HFFc6 (cell line): Measurements from ENCODE around the gene FYN. TPM values are rescaled to one million over a fixed set of nuclear protein-coding genes. Genes with fewer than 3 reads are reported as not detected.

Experiments
- DNase-seq: peaks from one replicate; pipeline ENCODE4 v3.0.0-alpha.2; 2018
- H3K27ac Mint-ChIP-seq: 2 replicates; pipeline ENCODE4 v1.8.0; 2020; ENCODE audit warnings: mild to moderate bottlenecking, mixed read lengths
- H3K27me3 Mint-ChIP-seq: 2 replicates; pipeline ENCODE4 v1.8.0; 2021; ENCODE audit warnings: mild to moderate bottlenecking, moderate library complexity, mixed read lengths; ENCODE audit not compliant: insufficient read depth
- H3K36me3 Mint-ChIP-seq: 2 replicates; pipeline ENCODE4 v1.8.0; 2021; ENCODE audit warnings: low read depth, mixed read lengths
- H3K4me1 Mint-ChIP-seq: 2 replicates; pipeline ENCODE4 v1.8.0; 2020; ENCODE audit warnings: low read depth, mixed read lengths
- H3K4me3 Mint-ChIP-seq: 2 replicates; pipeline ENCODE4 v1.8.0; 2020; ENCODE audit warnings: mild to moderate bottlenecking, moderate library complexity, mixed read lengths
- H3K9me3 Mint-ChIP-seq: 2 replicates; pipeline ENCODE4 v1.8.0; 2020; ENCODE audit warnings: mild to moderate bottlenecking, mixed read lengths
- total RNA-seq, 6 experiments: library from RNA; stranded (reverse); fragmentation: NEBNext Ultra II Directional; extraction: Animal tissue kit (Norgen Biotek cat#: 25700); gene quantifications; 2 replicates in 1 of 6; 3 replicates in 5 of 6; pipeline ENCODE4 v1.2.3, GENCODE V29; 2021
- TF ChIP-seq, protein P1 (sequence below): fragments of 200-600 bp; sonication (generic); IDR thresholded peaks from 2 replicates; pipeline ENCODE4 v1.5.0; 2021; ENCODE audit warnings: antibody characterized with exemption, mild to moderate bottlenecking

Gene FYN
- total RNA-seq, 6 experiments from 2014 or later: 41.5 to 59.9 (median 49.7) TPM

DNA sequence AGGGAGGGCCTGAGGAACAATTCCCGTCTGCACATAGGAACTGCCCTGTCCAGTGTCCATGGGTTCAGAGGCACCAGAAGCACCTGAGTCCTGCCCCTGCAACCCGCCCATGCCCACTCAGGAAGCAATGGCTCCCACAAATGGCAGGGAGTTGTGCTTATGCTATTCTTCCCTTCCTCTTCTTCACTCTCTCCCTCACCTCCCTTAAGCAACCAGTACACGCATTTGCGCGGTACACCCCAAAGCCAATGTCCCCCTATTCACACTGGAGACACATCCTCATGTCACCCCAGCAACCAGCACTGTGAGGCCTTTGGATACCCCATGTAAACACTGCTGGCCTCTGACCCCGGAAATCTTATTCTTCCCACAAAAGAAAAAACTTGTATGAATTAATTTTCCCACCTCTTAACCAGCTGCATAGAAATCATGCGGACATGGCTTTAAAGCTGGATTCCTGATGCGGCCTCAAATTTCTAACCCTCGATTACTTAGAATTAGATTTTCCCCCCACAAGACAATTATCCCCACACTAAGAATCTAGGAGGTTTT, 30.9 kb downstream of the FYN start:
- Mint-ChIP-seq H3K9me3 (no peaks in the 10 kb centered on the region), H3K36me3 (no peaks in the 10 kb centered on the region), H3K27me3 (no peaks in the 10 kb centered on the region), H3K27ac (no peak overlapping the region), H3K4me1 (peaks cover 32% of the 10 kb centered on the region), H3K4me3 (no peak overlapping the region)
- no peak for DNase-seq
- TF ChIP-seq, protein P1, sequence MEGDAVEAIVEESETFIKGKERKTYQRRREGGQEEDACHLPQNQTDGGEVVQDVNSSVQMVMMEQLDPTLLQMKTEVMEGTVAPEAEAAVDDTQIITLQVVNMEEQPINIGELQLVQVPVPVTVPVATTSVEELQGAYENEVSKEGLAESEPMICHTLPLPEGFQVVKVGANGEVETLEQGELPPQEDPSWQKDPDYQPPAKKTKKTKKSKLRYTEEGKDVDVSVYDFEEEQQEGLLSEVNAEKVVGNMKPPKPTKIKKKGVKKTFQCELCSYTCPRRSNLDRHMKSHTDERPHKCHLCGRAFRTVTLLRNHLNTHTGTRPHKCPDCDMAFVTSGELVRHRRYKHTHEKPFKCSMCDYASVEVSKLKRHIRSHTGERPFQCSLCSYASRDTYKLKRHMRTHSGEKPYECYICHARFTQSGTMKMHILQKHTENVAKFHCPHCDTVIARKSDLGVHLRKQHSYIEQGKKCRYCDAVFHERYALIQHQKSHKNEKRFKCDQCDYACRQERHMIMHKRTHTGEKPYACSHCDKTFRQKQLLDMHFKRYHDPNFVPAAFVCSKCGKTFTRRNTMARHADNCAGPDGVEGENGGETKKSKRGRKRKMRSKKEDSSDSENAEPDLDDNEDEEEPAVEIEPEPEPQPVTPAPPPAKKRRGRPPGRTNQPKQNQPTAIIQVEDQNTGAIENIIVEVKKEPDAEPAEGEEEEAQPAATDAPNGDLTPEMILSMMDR: no peak

DNA sequence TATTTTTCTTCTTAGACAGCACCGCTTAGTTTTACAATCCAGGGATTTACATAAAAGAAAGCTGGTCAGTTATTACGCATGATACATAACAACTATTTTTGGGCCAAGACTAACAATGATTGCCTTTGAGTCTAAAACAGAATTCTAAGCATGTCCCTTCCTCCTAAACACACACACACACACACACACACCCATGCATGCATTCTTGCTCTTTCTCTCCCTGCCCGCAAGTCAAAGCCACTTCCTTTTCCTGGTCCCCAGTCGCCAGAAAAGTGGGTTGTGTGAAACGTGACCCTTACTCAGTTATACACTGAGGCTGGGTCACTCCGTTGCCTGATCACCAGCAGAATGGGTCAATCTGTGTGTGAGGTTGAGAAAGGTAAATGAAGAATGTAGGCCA, 31.4 kb downstream of the FYN start:
- Mint-ChIP-seq H3K27ac (no peak overlapping the region), H3K36me3 (no peaks in the 10 kb centered on the region), H3K4me1 (peaks cover 28% of the 10 kb centered on the region), H3K9me3 (no peaks in the 10 kb centered on the region), H3K27me3 (no peaks in the 10 kb centered on the region), H3K4me3 (no peak overlapping the region)
- TF ChIP-seq, protein P1: no peak
- DNase-seq: no peak

DNA sequence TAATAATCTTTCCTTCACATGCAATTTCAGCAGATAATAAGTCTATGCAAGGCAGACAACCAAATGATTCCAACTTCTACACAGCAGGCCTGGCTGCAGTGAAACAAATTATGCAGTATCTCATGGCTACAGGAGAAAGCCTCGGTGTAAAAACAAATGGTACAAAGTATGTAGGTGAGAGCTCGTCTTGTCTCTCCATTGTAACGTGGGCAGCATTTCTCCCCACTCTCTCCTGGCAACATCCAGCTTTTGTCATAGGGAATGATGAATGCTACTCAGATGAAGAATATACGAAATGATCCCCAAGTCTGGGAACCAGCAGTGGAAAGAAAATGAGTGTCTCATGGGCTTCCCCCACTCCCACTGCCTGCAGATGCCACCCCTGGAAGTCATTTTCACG, 32.4 kb downstream of the FYN start:
- DNase-seq: no peak
- H3K9me3 Mint-ChIP-seq: no peaks in the 10 kb centered on the region
- peaks cover 20% of the 10 kb centered on the region for H3K4me1 Mint-ChIP-seq
- no peak overlapping the region for H3K4me3 Mint-ChIP-seq
- H3K27ac Mint-ChIP-seq: no peak overlapping the region
- TF ChIP-seq, protein P1: no peak
- H3K36me3 Mint-ChIP-seq: no peaks in the 10 kb centered on the region; the same call in 1 of the 2 replicates
- H3K27me3 Mint-ChIP-seq: no peaks in the 10 kb centered on the region

DNA sequence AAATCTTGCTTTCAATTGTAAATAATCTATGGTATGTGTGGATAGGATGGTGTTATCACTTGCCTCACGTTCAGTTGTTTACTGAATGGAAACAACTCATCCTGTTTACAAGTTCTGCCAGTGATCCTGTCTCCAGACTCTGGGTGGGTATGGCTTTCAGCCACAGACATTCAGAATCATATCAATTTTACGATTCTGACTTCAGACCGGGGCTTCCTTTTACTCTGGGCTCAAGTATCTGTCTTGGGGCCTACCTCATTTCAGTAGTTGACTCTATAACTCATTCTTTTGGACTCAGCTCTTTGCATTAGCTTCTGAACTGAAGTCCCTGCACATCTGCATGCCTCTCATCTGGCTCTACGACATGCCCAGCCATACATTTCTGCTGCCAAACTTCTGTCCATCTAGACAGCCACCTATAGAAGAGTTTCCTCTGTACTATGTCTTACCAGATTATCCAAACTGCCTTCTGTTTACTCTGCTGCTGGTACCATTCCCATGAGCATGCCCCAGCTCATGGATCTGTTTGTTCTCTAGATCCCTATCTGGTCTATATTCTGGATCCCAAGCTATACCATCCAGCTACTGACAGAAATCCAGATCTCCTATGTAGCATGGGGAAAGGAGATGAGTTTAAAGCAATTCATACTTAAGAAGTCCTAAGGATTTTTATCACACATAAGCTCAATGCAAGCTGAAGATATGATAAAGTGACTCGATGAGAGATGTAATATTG, 34.3 kb downstream of the FYN start:
- Mint-ChIP-seq H3K27me3 (no peaks in the 10 kb centered on the region), H3K4me1 (peaks cover 17% of the 10 kb centered on the region), H3K4me3 (no peak overlapping the region), H3K27ac (no peak overlapping the region), H3K36me3 (no peaks in the 10 kb centered on the region; the same call in 1 of the 2 replicates), H3K9me3 (no peaks in the 10 kb centered on the region)
- TF ChIP-seq, protein P1: no peak
- no peak for DNase-seq

DNA sequence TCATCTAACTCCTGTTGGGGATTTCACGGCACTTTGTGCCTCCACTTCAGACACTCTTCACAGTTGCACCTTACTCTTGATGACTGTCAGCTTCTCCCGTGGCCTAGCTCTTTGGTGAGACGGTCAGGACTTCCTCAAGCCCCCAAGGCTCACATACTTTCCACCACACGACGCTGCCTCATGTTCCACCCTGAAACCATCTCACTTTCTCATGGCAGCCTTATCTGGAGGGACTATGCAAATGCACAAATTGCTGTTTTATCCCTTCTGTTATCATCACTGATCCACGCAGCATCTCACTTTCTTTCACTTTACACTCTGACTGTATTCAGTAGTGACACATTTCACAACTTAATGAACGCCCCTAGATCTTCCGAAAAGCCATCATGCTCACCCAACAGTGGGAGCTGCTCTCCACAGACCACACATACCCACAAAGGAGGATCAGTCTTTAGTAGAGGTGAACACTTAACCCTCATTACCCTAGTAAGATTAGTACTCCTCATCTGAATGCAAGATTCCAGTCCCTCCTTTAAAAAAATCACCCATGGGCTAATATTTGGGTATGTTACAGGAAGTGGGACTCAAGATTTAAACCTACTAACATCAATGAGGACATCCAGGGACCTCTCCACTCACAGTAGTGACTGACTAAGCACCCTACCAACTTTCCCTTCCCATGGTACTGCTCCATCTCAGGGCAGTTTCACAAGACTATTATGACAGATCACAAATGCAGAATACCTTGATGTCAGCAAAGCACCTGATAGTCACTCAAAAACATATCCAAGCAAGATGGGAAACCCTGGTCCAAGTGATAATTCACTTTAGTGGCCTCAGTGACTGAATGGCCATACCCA, 35.4 kb downstream of the FYN start:
- no peak overlapping the region for H3K27ac Mint-ChIP-seq
- H3K9me3 Mint-ChIP-seq: no peaks in the 10 kb centered on the region
- no peak overlapping the region for H3K4me3 Mint-ChIP-seq
- TF ChIP-seq, protein P1: no peak
- H3K4me1 Mint-ChIP-seq: peaks cover 27% of the 10 kb centered on the region
- no peaks in the 10 kb centered on the region for H3K27me3 Mint-ChIP-seq
- no peaks in the 10 kb centered on the region; the same call in 1 of the 2 replicates for H3K36me3 Mint-ChIP-seq
- no peak for DNase-seq
